GM21381 (cell line): ENCODE measurements around the gene CCNB1.
"Not testable (repeated sequence)": the region's sequence is repeated elsewhere in the genome, so short reads cannot be mapped to it uniquely, and the experiment has no call there.

Experiments
- ATAC-seq: cut with Tn5 transposase; IDR thresholded peaks from one replicate; pipeline ENCODE4 v1.9.1; 2021; ENCODE audit warnings: mild to moderate bottlenecking, moderate library complexity; ENCODE audit not compliant: unreplicated experiment

CCNB1 gene

DNA sequence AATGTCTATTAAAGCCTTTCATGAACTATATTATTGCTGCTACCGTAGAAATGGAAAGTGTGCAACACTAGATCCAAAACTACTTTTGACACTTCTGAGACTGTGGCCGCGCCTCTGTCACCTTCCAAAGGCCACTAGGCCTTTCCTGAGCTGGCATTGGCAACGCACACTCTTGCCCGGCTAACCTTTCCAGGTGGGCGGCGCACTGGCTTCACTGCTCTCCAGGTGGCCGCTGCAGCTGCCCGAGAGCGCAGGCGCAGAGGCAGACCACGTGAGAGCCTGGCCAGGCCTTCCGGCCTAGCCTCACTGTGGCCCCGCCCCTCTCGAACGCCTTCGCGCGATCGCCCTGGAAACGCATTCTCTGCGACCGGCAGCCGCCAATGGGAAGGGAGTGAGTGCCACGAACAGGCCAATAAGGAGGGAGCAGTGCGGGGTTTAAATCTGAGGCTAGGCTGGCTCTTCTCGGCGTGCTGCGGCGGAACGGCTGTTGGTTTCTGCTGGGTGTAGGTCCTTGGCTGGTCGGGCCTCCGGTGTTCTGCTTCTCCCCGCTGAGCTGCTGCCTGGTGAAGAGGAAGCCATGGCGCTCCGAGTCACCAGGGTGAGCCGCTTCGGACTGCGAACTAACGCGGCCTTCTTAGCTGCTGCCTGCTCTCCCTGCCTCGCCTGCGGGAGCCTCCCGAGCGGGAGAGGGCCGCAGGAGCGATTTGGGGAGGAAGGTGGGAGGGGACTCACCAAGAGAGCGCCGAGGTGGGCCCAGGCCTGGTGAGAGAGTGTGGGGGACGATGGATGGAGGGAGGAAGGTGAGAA lies at the start of gene CCNB1:
TSS of gene CCNB1 (plus strand) at position 465 of the 807 bp plus-strand sequence. CDS start at position 578, 113 bp downstream.
- ATAC-seq = peak; percentile 98

DNA sequence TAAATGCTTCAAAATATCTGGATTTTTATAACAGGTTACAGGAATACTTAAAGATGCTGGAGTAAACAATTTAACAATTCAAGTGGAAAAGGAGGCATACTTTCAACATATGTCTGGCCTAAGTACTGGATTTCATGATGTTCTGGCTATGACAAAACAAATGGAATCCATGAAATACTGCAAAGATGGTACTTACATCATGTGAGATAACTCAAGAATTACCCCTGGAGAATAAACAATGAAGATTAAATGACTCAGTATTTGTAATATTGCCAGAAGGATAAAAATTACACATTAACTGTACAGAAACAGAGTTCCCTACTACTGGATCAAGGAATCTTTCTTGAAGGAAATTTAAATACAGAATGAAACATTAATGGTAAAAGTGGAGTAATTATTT lies 37.5 kb upstream of the CCNB1 start:
- no peak for ATAC-seq

DNA sequence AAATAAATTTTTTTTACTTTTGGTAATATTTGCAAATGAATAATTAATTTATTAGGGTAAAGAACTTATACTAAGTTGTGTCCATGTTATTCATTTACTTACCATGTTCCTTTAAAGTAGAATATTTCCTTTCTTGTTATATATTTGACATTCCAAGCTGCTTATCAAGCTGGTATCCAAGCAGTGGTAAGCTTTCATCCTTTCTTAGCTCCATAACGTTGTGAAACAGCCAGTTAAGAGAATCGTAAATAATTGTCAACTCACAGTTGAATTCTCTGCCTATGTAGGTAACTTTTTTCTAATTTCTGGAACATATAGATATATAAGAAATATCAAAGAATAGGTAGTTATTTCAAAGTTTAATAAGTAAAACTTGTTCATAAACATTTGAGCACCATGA lies 36.7 kb upstream of the CCNB1 start:
- no peak for ATAC-seq

- no peak for ATAC-seq
Measured at GRCh38 chr5:69131304-69131703, 35.6 kb upstream of the CCNB1 start.

DNA sequence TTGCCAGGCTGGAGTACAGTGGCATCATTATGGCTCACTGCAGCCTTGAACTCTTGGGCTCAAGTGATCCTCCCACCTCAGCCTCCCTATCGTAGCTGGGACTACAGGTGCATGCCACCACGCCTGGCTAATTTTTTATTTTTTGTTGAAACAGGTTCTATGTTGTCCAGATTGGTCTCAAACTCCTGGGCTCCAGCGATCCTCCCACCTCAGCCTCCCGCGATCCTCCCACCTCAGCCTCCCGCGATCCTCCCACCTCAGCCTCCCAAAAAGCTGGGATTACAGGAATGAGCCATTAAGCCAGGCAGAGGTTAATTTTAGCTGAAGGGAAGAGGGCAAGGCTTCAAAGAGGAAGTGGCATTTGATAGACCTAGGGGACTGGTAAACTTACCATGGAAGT lies 32.8 kb upstream of the CCNB1 start:
- ATAC-seq = no peak

- ATAC-seq = peak; percentile 80
Measured at GRCh38 chr5:69136293-69136692, 30.7 kb upstream of the CCNB1 start.

- not testable (repeated sequence) for ATAC-seq
Measured at GRCh38 chr5:69137208-69137607, 29.7 kb upstream of the CCNB1 start.

GRCh38 chr5:69137807-69138206 lies 29.1 kb upstream of the CCNB1 start:
- ATAC-seq = no peak

GRCh38 chr5:69138766-69139165 lies 28.2 kb upstream of the CCNB1 start:
- no peak for ATAC-seq

DNA sequence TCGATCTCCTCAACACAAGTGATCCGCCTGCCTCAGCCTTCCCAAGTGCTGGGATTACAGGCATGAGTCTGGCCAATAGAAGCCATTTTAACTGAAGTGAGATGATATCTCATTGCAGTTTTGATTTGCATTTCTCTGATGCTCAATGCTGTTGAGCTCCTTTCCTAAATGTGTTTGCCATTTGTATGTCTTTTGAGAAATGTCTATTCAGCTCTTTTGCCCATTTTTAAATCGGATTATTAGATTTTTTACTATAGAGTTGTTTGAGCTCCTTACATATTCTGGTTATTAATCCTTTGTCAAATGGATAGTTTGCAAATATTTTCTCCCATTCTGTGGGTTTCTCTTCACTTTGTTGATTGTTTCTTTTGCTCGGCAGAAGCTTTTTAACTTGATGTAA lies 26.7 kb upstream of the CCNB1 start:
- not testable (repeated sequence) for ATAC-seq

GRCh38 chr5:69140827-69141226 lies 26.1 kb upstream of the CCNB1 start:
- no peak for ATAC-seq

GRCh38 chr5:69148576-69148975 lies 18.4 kb upstream of the CCNB1 start:
- ATAC-seq = not testable (repeated sequence)

DNA sequence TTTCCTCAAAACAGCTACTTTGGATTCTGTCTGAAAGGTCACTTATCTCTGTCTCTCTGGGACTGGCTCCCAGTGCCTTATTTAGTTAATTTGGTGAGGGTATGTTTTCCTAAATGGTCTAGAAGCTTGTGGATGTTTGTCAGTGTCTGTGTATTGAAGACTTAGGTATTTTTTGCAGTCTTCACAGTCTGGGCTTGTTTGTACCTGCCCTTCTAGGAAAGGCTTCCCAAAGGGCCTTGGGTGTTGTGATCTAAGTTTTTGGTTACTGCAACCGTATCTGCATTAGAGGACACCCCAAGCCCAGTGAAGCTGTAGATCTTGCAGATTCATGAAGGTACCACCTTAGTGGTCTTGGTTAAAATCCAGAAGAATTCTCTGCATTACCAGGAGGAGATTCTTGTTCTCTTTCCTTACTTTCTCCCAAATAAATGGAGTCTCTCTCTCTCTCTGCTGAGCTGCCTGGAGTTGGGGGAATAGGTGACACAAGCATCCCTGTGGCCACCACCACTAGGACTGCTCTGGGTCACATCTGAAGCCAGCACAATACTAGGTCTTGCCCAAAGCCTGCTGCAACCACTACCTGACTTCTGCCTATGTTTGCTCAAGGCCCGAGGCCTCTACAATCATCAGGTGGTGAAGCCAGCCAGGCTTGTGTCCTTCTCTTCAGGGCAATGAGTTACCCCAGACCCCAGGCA lies 17.8 kb upstream of the CCNB1 start:
- no peak for ATAC-seq

GRCh38 chr5:69149676-69150010 lies 17.3 kb upstream of the CCNB1 start:
- ATAC-seq = no peak

DNA sequence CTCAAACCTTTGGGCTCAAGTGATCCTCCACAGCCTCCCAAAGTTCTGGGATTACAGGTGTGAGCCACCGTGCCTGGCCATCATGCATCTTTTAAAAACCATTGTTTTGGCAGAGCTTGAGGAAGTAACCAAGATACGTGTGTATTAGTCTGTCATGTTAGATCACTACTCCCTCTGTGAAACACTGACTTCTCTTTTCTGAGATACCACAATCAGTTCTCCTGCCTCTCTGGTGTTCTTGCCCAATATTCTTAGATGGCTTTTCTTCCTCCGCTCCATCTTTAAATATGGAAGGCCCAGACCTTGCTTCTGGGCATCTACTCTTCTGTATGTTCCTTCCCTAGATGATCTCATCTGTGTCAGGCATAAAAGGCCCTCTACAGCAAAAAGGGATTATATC lies 14.2 kb upstream of the CCNB1 start:
- no peak for ATAC-seq

DNA sequence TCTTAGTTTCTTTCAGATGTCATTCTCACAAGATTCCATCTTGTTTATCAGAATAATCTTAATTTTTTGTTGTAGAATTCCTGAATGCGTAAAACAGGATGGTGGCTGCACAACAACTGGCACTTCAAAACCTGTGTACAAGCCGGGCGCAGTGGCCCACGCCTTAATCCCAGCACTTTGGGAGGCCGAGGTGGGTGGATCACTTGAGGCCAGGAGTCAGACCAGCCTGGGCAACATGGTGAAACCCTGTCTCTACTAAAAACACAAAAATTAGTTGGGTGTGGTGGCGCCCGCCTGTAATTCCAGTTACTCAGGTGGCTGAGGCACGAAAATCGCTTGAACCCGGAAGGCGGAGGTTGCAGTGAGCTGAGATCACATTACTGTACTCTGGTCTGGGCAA lies 10.5 kb upstream of the CCNB1 start:
- no peak for ATAC-seq

DNA sequence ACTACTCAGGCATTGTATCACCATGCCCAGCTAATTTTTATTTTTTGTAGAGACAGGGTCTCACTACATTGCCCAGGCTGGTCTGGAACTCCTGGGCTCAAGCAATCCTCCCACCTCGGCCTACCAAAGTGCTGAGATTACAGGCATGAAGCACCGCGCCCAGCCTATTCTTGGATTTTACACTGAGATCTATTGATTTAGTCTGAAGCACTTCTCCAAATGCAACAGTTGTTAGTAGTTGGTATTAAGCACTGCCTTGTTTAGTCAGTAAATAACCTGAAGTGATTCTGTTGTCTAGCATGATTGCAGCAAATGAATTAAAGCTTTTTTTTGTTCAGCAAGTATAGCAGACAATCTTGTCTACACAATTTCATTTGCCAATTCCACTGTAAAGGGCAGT lies 8.9 kb upstream of the CCNB1 start:
- ATAC-seq = no peak

GRCh38 chr5:69160651-69161050 lies 6.3 kb upstream of the CCNB1 start:
- no peak for ATAC-seq

DNA sequence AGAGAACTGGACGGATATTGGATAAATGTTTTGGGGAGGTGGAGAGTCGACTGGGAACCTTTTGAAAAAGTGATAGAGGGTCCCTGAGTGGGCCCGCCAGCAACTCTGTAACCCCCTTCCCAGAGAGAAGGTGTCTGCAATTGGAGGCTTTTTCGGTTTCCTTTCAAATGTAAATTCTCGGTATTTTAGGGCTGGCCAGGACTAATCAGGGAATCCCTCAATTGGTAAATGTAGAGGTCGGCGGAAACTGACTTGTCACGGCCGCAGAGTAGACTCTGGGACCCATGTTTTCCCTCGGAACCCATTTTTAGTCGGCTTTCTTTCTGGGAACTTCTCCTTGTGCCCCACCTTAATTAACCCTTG lies 524 bp downstream of the CCNB1 start:
- ATAC-seq = no peak

- ATAC-seq = no peak
Measured at GRCh38 chr5:69167929-69168328, 979 bp downstream of the CCNB1 start.

DNA sequence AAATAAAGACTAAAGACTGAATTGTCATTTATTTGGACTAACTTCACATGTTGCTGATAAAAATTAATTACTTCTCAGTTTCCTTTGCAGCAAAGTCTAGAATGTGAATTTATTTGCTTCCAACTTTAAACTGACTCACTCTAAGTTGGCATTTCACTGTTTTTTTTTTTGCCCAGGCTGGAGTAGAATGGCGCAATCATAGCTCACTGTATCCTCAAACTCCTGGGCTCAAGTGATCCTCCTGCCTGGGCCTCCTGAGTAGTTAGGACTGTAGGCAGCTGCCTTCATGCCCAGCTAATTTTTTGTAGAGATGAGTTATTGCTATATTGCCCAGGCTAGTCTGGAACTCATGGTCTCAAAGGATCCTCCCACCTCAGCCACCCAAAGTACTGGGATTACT lies 3.5 kb downstream of the CCNB1 start:
- ATAC-seq = no peak

GRCh38 chr5:69170969-69171368 lies 4.0 kb downstream of the CCNB1 start:
- ATAC-seq = no peak
